T-helper 9 cell (primary cell): Measurements from ENCODE around the gene KCNG3.

Experiments
- DNase-seq: peaks from one replicate; pipeline ENCODE4 v3.0.0-alpha.2; 2020

Gene KCNG3

GRCh38 chr2:42486145-42486906 is 7.5 kb downstream of the KCNG3 start:
- DNase-seq = no peak

DNA sequence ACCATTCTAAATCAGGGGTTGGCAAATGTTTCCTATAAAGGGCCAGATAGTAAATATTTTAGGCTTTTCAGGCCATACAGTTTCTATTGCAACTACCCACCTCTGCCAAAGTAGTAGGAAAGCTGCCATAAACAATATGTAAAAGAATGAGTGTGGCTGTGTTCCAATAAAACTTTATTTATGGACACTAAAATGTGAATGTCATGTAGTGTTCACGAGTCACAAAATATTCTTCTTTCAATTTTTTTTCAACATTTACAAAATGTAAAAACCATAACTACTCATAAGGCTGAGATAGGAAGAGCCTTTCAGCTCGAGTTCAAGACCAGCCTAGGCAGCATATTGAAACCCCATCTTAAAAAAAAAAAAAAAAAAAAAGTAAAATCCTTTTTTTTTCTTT is 13.4 kb downstream of the KCNG3 start:
- DNase-seq = no peak

GRCh38 chr2:42474765-42475454 is 18.9 kb downstream of the KCNG3 start:
- no peak for DNase-seq

DNA sequence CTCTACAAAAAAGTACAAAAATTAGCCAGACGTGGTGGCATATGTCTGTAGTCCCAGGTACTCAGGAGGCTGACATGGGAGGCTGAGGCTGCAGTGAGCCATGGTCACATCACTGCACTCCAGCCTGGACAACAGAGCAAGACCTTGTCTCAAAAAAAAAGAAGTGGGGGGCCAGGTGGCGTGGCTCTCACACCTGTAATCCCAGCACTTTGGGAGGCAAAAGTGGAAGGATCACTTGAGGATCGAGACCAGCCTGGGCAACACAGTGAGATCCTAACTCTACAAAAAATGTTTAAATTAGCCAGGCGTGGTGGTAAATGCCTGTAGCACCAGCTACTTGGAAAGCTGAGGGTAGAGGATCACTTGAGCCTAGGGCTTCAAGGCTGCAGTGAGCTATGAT is 23.1 kb downstream of the KCNG3 start:
- DNase-seq = no peak

DNA sequence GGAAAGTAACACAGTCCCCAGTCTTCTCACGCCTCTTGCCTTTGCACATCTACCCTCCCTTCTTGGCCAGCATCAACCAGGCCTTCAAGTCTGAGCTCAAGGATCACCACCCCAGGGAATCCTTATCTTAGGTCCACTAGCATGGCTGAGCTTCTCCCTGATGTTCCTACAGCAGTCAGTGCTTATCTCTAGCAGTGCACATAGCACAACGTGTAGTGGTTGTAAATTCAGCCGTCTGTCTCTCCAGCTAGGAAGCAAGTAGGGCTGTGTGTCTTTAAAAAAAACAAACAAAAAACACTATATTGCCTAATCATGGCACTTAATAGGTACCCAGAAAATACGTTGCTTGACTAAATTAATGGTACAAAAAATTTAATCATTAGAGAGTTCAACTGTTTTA is 29.2 kb downstream of the KCNG3 start:
- DNase-seq = no peak

- no peak for DNase-seq
These were observed 30.2 kb downstream of the KCNG3 start for GRCh38 chr2:42463570-42463969.

GRCh38 chr2:42459296-42459695 is 34.5 kb downstream of the KCNG3 start:
- DNase-seq = no peak

- DNase-seq = no peak
These were observed 35.4 kb downstream of the KCNG3 start for GRCh38 chr2:42458396-42458795.

DNA sequence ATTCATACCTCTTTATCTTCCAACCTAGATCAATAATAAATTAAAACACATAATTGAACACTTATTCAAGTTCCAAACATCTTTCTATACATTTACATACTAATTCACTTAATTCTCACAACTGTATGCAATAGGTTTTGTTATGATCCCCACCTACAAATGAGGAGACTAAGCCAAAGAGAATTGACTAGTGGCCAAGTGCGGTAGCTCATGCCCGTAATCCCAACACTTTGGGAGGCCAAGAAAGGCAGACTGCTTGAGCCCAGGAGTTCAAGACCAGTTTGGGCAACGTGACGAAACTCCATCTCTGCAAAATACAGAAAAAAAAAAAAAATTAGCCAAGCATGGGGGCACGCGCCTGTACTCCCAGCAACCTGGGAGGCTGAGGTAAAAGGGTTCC is 36.8 kb downstream of the KCNG3 start:
- no peak for DNase-seq

- no peak for DNase-seq
These were observed 37.5 kb downstream of the KCNG3 start for GRCh38 chr2:42456126-42456839.

- DNase-seq = no peak
These were observed 41.2 kb downstream of the KCNG3 start for GRCh38 chr2:42452545-42452944.

DNA sequence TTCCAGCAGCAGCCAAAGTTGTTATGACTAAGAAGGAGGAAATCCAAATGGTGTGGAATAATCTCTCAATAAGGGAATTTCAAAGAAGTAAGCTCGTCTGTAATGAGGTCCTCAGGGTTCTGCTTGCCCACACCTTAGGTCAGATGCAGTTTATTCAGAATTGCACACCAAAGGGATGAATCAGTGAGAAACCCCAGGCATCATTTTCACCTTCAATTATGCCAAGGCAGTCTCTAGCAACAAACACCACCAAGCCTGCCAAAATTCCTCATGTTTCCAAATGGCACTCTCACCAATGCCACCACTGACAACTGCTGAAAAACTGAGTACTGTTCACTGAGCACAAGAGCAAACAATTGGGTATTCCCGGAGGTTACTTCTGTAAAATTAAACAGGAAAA is 43.6 kb downstream of the KCNG3 start:
- DNase-seq = no peak

GRCh38 chr2:42449163-42450087 is 44.4 kb downstream of the KCNG3 start:
- DNase-seq = no peak

DNA sequence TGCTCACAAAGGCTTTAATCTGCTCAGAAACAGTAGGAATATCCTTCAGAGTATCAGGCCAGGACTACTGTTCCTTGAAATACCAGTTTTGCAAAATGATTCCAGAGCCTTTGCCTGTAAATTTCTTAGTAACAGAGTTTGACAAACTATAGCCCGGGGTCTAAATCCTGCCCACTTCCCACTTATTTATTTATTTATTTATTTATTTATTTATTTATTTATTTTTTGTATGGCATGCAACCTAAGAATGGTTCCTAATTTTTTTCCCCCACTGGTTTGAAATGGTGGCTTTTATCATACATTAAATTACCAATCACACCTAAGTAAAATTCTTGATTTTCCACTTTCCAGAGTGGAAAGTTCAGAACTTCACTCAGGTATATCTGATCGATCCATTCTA is 45.6 kb downstream of the KCNG3 start:
- DNase-seq = no peak

GRCh38 chr2:42446503-42447271 is 47.1 kb downstream of the KCNG3 start:
- no peak for DNase-seq

DNA sequence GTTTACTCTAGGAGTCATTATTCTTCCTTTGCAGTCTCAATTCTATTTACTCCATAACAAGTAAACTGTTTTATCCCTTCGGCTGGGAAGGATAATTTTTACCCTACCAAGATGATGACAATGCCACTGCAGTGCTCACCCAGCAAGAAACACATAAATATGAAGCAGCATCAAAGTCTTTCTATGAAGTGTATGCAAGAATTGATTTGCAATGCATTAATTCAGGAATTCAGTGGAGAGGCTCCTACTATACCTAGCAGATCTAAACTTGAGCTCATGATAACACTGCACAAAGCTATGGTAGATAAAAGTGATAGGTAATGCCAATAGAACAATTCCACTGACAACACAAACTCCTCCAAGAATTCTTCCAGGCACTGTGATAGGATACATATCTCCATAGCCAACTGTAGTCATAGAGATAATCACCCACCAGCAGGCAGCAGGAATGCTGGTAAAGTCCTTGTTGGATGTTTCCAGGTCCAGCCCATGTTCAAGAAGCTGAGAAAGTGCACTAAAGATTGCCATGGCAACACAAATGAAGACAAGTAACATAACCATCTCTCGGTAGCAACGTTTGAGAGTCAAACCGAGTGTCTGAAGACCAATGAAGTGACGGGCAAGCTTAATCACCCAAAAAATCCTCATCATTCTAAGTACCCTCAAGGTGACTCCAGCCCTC is 49.9 kb downstream of the KCNG3 start:
- DNase-seq = no peak

- no peak for DNase-seq
These were observed 51.0 kb downstream of the KCNG3 start for GRCh38 chr2:42442774-42443173.

- DNase-seq = no peak
These were observed 55.1 kb downstream of the KCNG3 start for GRCh38 chr2:42438685-42439084.

DNA sequence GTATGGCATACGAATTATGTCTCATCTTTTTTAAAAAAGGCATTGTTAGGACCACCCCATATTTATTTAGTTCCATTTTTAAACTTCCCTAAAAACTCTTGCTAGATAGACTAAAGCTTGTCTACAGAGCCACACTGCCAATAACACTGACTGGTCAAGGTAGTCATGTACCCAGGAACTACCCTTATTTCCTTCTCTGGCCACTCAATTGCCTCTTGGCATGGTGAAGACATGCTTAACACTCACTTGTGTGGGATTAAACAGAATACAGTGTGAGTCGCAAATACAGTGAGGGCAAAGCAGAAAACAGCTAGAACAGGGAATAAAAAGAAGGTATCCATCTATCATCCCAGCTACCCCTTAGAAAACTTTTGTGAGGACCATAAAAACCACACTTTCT is 57.4 kb downstream of the KCNG3 start:
- no peak for DNase-seq

- no peak for DNase-seq
These were observed 58.2 kb downstream of the KCNG3 start for GRCh38 chr2:42435628-42436027.

- no peak for DNase-seq
These were observed 63.6 kb downstream of the KCNG3 start for GRCh38 chr2:42430188-42430587.
